H1 (cell line): ENCODE data around the gene SPATS2. TPM values are rescaled to one million over a fixed set of nuclear protein-coding genes. Genes with fewer than 3 reads are reported as not detected.

ENCODE experiments used
- CTCF ChIA-PET: fragments of 300-600 bp; sonication (Branson Sonifier 250); formaldehyde crosslinking; loops from one replicate; lab custom pipeline; 2021; ENCODE audit not compliant: partially characterized antibody; lab: Charles Lee
- POLR2A ChIA-PET: fragments of 300-600 bp; sonication (Branson Sonifier 250); formaldehyde crosslinking; loops from one replicate; lab custom pipeline; 2021; ENCODE audit warnings: inconsistent platforms; ENCODE audit not compliant: partially characterized antibody; lab: Charles Lee
- DNase-seq, 2 experiments: peaks; one replicate each; pipeline versions ENCODE4 v3.0.0 to v3.0.0-alpha.2; 2010 to 2022; ENCODE audit warnings: low spot score in 2 of 2, low read depth in 1 of 2, mixed read lengths in 1 of 2
- FAIRE-seq: peaks from 2 replicates; lab custom pipeline; 2011; peaks lifted over from hg19 to GRCh38; lab: Jason Lieb, UNC
- H2AFZ ChIP-seq: 2 replicates; pipeline ENCODE4 v1.8.1; 2012; ENCODE audit warnings: low read length, inconsistent platforms
- H2AK5ac ChIP-seq: 2 replicates; pipeline ENCODE4 v1.6.1; 2013; ENCODE audit warnings: low read depth, low read length
- H2BK120ac ChIP-seq: replicated peaks from 2 replicates; pipeline ENCODE3; 2013; ENCODE audit warnings: low read depth, low read length, inconsistent platforms
- H2BK12ac ChIP-seq: 2 replicates; pipeline ENCODE4 v1.6.1; 2013; ENCODE audit warnings: low read depth, low read length
- H2BK15ac ChIP-seq: 2 replicates; pipeline ENCODE4 v1.6.1; 2013; ENCODE audit warnings: low read length
- H2BK20ac ChIP-seq: 2 replicates; pipeline ENCODE4 v1.6.1; 2013; ENCODE audit warnings: low read length
- H2BK5ac ChIP-seq: 2 replicates; pipeline ENCODE4 v1.6.1; 2013; ENCODE audit warnings: low read depth, low read length
- H3K14ac ChIP-seq: 2 replicates; pipeline ENCODE4 v1.6.1; 2013; ENCODE audit warnings: inconsistent platforms; ENCODE audit not compliant: insufficient read length
- H3K18ac ChIP-seq: 2 replicates; pipeline ENCODE4 v1.6.1; 2013; ENCODE audit warnings: low read length; ENCODE audit errors: extremely low read depth
- H3K23ac ChIP-seq: 2 replicates; pipeline ENCODE4 v1.6.1; 2013; ENCODE audit warnings: inconsistent platforms; ENCODE audit not compliant: insufficient read length
- H3K23me2 ChIP-seq: 2 replicates; pipeline ENCODE4 v1.6.1; 2013; ENCODE audit warnings: low read depth, low read length
- H3K27ac ChIP-seq: 2 replicates; pipeline ENCODE4 v1.6.1; 2011; ENCODE audit warnings: low read depth, low read length, inconsistent platforms
- H3K27me3 ChIP-seq, 4 experiments: replicated peaks in 1 of 4; 1 replicate in 1 of 4; 2 replicates in 3 of 4; pipeline versions ENCODE4 v1.6.1 to v1.8.1; 2011 to 2013; ENCODE audit warnings: low read length in 3 of 4, mild to moderate bottlenecking in 3 of 4, inconsistent platforms in 2 of 4, mixed read lengths in 2 of 4, moderate library complexity in 1 of 4; ENCODE audit not compliant: control insufficient read depth in 3 of 4, insufficient read depth in 3 of 4; ENCODE audit errors: extremely low read depth in 1 of 4
- H3K36me3 ChIP-seq, 4 experiments: 2 replicates each; pipeline versions ENCODE4 v1.6.1 to v1.8.1; 2011 to 2013; ENCODE audit warnings: mild to moderate bottlenecking in 4 of 4, low read length in 3 of 4, moderate library complexity in 2 of 4, control low read depth in 1 of 4, inconsistent platforms in 1 of 4; ENCODE audit not compliant: insufficient read depth in 4 of 4, control insufficient read depth in 2 of 4
- H3K4ac ChIP-seq: replicated peaks from 2 replicates; pipeline ENCODE3; 2013; ENCODE audit warnings: low read length, low read depth, mixed read lengths, inconsistent platforms; ENCODE audit not compliant: insufficient read length
- H3K4me1 ChIP-seq, 4 experiments: replicated peaks in 1 of 4; 1 replicate in 1 of 4; 2 replicates in 3 of 4; pipeline versions ENCODE4 v1.6.1 to v1.8.1; 2011 to 2013; ENCODE audit warnings: low read length in 3 of 4, inconsistent platforms in 2 of 4, mixed read lengths in 1 of 4; ENCODE audit not compliant: insufficient read depth in 4 of 4, control insufficient read depth in 3 of 4
- H3K4me2 ChIP-seq, 2 experiments: 2 replicates each; pipeline versions ENCODE4 v1.6.1 to v1.8.1; 2011 to 2013; ENCODE audit warnings: low read depth in 2 of 2, low read length in 2 of 2, control low read depth in 1 of 2, inconsistent platforms in 1 of 2, mild to moderate bottlenecking in 1 of 2; ENCODE audit not compliant: insufficient read depth in 1 of 2
- H3K4me3 ChIP-seq, 4 experiments: fragments of 200-600, 300-600 bp in 1 of 4; sonication (generic), shearing (Covaris generic), sonication (Bioruptor Twin) in 1 of 4; 2 replicates each; pipeline versions ENCODE4 v1.5.1 to v1.8.1; 2011 to 2016; ENCODE audit warnings: low read length in 4 of 4, low read depth in 3 of 4, control low read depth in 2 of 4, inconsistent platforms in 2 of 4, mild to moderate bottlenecking in 2 of 4, mixed read lengths in 1 of 4, moderate library complexity in 1 of 4; ENCODE audit not compliant: insufficient read depth in 2 of 4; ENCODE audit errors: extremely low read depth in 1 of 4
- H3K56ac ChIP-seq: replicated peaks from 2 replicates; pipeline ENCODE3; 2013; ENCODE audit warnings: low read depth, mild to moderate bottlenecking, mixed read lengths, low read length, inconsistent platforms; ENCODE audit not compliant: insufficient read length
- H3K79me1 ChIP-seq: 2 replicates; pipeline ENCODE4 v1.6.1; 2013; ENCODE audit warnings: low read depth, low read length, control low read depth
- H3K79me2 ChIP-seq, 2 experiments: 2 replicates each; pipeline versions ENCODE4 v1.6.1 to v1.8.1; 2012 to 2013; ENCODE audit warnings: low read length in 2 of 2, mild to moderate bottlenecking in 2 of 2, inconsistent platforms in 1 of 2; ENCODE audit not compliant: insufficient read depth in 2 of 2, control insufficient read depth in 1 of 2
- H3K9ac ChIP-seq, 4 experiments: replicated peaks in 1 of 4; 1 replicate in 1 of 4; 2 replicates in 3 of 4; pipeline versions ENCODE4 v1.6.1 to v1.8.1; 2011 to 2013; ENCODE audit warnings: low read depth in 3 of 4, low read length in 3 of 4, control low read depth in 2 of 4, mild to moderate bottlenecking in 2 of 4, moderate library complexity in 2 of 4, inconsistent platforms in 1 of 4; ENCODE audit errors: extremely low read depth in 1 of 4
- H3K9me3 ChIP-seq, 2 experiments: 2 replicates each; pipeline versions ENCODE4 v1.6.1 to v1.8.1; 2012 to 2013; ENCODE audit warnings: mild to moderate bottlenecking in 2 of 2, moderate library complexity in 2 of 2, control low read depth in 1 of 2, inconsistent platforms in 1 of 2, low read depth in 1 of 2, low read length in 1 of 2, mixed read lengths in 1 of 2; ENCODE audit not compliant: insufficient read depth in 2 of 2
- H4K20me1 ChIP-seq, 2 experiments: replicated peaks in 1 of 2; 2 replicates each; pipeline versions ENCODE3 to v1.8.1; 2011 to 2013; ENCODE audit warnings: inconsistent platforms in 2 of 2, low read length in 2 of 2, mild to moderate bottlenecking in 1 of 2; ENCODE audit not compliant: insufficient read depth in 2 of 2, control insufficient read depth in 1 of 2
- H4K5ac ChIP-seq: 2 replicates; pipeline ENCODE4 v1.6.1; 2013; ENCODE audit warnings: low read length, low read depth, mixed read lengths, inconsistent platforms; ENCODE audit not compliant: insufficient read length
- H4K8ac ChIP-seq: 2 replicates; pipeline ENCODE4 v1.8.0; 2013; ENCODE audit warnings: mild to moderate bottlenecking, moderate library complexity, low read length, inconsistent platforms; ENCODE audit not compliant: insufficient read depth; ENCODE audit errors: extremely low read depth
- H4K91ac ChIP-seq: replicated peaks from 2 replicates; pipeline ENCODE3; 2013; ENCODE audit warnings: low read length, mixed read lengths, inconsistent platforms; ENCODE audit not compliant: insufficient read length
- BRCA1 ChIP-seq: IDR thresholded peaks from 2 replicates; pipeline ENCODE4 v1.6.1; 2012; ENCODE audit warnings: low read depth, low read length, improper control_type of control experiment
- EP300 ChIP-seq, 2 experiments: IDR thresholded peaks; 1 replicate in 1 of 2; 2 replicates in 1 of 2; pipeline ENCODE4 v1.6.1; 2011 to 2012; ENCODE audit warnings: low read depth in 2 of 2, low read length in 2 of 2, mild to moderate bottlenecking in 2 of 2, borderline replicate concordance in 1 of 2, inconsistent platforms in 1 of 2, moderate library complexity in 1 of 2
- GTF2F1 ChIP-seq: IDR thresholded peaks from 2 replicates; pipeline ENCODE4 v1.6.1; 2012; ENCODE audit warnings: low read depth, low read length, improper control_type of control experiment, borderline replicate concordance
- JUN ChIP-seq: IDR thresholded peaks from 2 replicates; pipeline ENCODE4 v1.6.1; 2011; ENCODE audit warnings: low read depth, mild to moderate bottlenecking, improper control_type of control experiment, low read length
- NANOG ChIP-seq: IDR thresholded peaks from 2 replicates; pipeline ENCODE4 v1.6.1; 2011; ENCODE audit warnings: low read length, low read depth, mild to moderate bottlenecking, inconsistent platforms; ENCODE audit not compliant: insufficient read depth, poor library complexity, severe bottlenecking
- PHF8 ChIP-seq: fragments of 200-600 bp; sonication (generic); conservative IDR thresholded peaks from 2 replicates; pipeline ENCODE4 v1.7.1; 2012; ENCODE audit warnings: low read depth, mild to moderate bottlenecking, inconsistent platforms, low read length, moderate library complexity
- RNF2 ChIP-seq: fragments of 200-900, 300-1000 bp; sonication (generic); IDR thresholded peaks from 2 replicates; pipeline ENCODE4 v1.7.1; 2016; ENCODE audit warnings: borderline replicate concordance, low read depth, mild to moderate bottlenecking, antibody characterized with exemption, low read length; ENCODE audit not compliant: poor library complexity, severe bottlenecking; ENCODE audit errors: missing control alignments
- SIX5 ChIP-seq: IDR thresholded peaks from 2 replicates; pipeline ENCODE4 v1.6.1; 2011; ENCODE audit warnings: mild to moderate bottlenecking, low read depth, low read length
- SP2 ChIP-seq: IDR thresholded peaks from 2 replicates; pipeline ENCODE4 v1.6.1; 2012; ENCODE audit warnings: mild to moderate bottlenecking, low read length, inconsistent platforms
- TAF1 ChIP-seq: IDR thresholded peaks from 2 replicates; pipeline ENCODE4 v1.6.1; 2011; ENCODE audit warnings: mild to moderate bottlenecking, low read depth, low read length
- TCF12 ChIP-seq: IDR thresholded peaks from 2 replicates; pipeline ENCODE4 v1.6.1; 2011; ENCODE audit warnings: low read depth, mild to moderate bottlenecking, low read length
- whole genome bisulfite sequencing, 2 experiments: shearing (Covaris generic) in 1 of 2; methylation state at CpG; one replicate each; pipeline versions ENCODE4 v1.1.6 to v1.1.7; 2013 to 2015; ENCODE audit warnings: low lambda C conversion rate in 2 of 2, mixed read lengths in 2 of 2, inconsistent platforms in 1 of 2, low coverage in 1 of 2, missing lambda C conversion rate in 1 of 2; ENCODE audit not compliant: insufficient replicate concordance in 2 of 2, insufficient coverage in 1 of 2, insufficient read length in 1 of 2; ENCODE audit errors: extremely low coverage in 1 of 2, missing lambda C conversion rate in 1 of 2; 5-methylcytosine and 5-hydroxymethylcytosine counted together
- polyA plus RNA-seq, 7 experiments: library from polyadenylated mRNA; depleted of rRNA in 3 of 7; stranded (reverse) in 5 of 7; unstranded in 2 of 7; fragments of >200 nt in 5 of 7; fragments of 200-250 nt in 2 of 7; gene quantifications; 1 replicate in 5 of 7; 2 replicates in 1 of 7; 4 replicates in 1 of 7; pipeline versions ENCODE4 v1.2.1 to v1.2.3, GENCODE V29; 2011 to 2013; ENCODE audit warnings: missing spikeins in 2 of 7, mixed read lengths in 2 of 7
- total RNA-seq: library from RNA; stranded (reverse); fragmentation: NEBNext Ultra II Directional; extraction: Animal tissue kit (Norgen Biotek cat#: 25700); gene quantifications from 2 replicates; pipeline ENCODE4 v1.2.1, GENCODE V29; 2021
- TF ChIP-seq, protein P1 (sequence below): IDR thresholded peaks from 2 replicates; pipeline ENCODE4 v1.6.1; 2012; ENCODE audit warnings: inconsistent platforms

Gene SPATS2
- total and polyA plus RNA-seq, 2 of the 8 experiments (the other 6 are each of a cell fraction or from before 2014, with no cell fraction given) = 19.2 to 24.5 TPM

- peaks cover 0 to 4% of the 10 kb centered on the region in 2 experiments; a peak in 2 of 4 replicates for H3K79me2 ChIP-seq
- ChIA-PET CTCF (interaction anchor here (0.7 to 1.1 kb wide), 2 partner anchors 9 to 14 kb away, joined by 3 read pairs; no protein-coding TSS in a partner anchor), POLR2A (interaction anchor here (0.7 kb wide), 1 partner anchor 9 kb away, joined by 3 read pairs; no protein-coding TSS in a partner anchor)
- H3K18ac ChIP-seq = no peak overlapping the region
- no peak overlapping the region for H3K4me3 ChIP-seq
- H3K27me3 ChIP-seq = no peaks in the 10 kb centered on the region
- no peak overlapping the region for H4K5ac ChIP-seq
- no peaks in the 10 kb centered on the region for H3K23me2 ChIP-seq
- H2AK5ac ChIP-seq = no peak overlapping the region
- H3K4me1 ChIP-seq = no peaks in the 10 kb centered on the region
- no peak overlapping the region for H3K9ac ChIP-seq
- H3K27ac ChIP-seq = no peak overlapping the region
- no peak overlapping the region for H2BK120ac ChIP-seq
- H3K14ac ChIP-seq = no peak overlapping the region
- WGBS, 2 experiments = 92% methylated on average over 3 of the region's 3 CpGs; no CpG with 5 or more reads in 1 of the 2 experiments
- H3K56ac ChIP-seq = no peak overlapping the region
- FAIRE-seq = no peak
- no peaks in the 10 kb centered on the region for H4K20me1 ChIP-seq
- no peak overlapping the region for H3K4me2 ChIP-seq
- no peak overlapping the region for H2BK12ac ChIP-seq
- no peaks in the 10 kb centered on the region for H3K9me3 ChIP-seq
- H4K8ac ChIP-seq = no peak overlapping the region
- H3K36me3 ChIP-seq = no peaks in the 10 kb centered on the region; a peak in 1 of 8 replicates
- H4K91ac ChIP-seq = no peak overlapping the region
- H2BK15ac ChIP-seq = no peak overlapping the region
- H3K23ac ChIP-seq = no peak overlapping the region
- no peak overlapping the region for H2BK5ac ChIP-seq
- no peak overlapping the region for H2AFZ ChIP-seq
- DNase-seq = no peak
- no peaks in the 10 kb centered on the region; the same call in 1 of the 2 replicates for H3K79me1 ChIP-seq
- H3K4ac ChIP-seq = no peak overlapping the region
- no peak overlapping the region for H2BK20ac ChIP-seq
- no peak for TF ChIP-seq NANOG
- TF ChIP-seq TAF1 = no peak
- TF ChIP-seq RNF2 = no peak
- TF ChIP-seq BRCA1 = no peak
- TF ChIP-seq PHF8 = no peak
- TF ChIP-seq, protein P1, sequence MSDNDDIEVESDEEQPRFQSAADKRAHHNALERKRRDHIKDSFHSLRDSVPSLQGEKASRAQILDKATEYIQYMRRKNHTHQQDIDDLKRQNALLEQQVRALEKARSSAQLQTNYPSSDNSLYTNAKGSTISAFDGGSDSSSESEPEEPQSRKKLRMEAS = no peak
- TF ChIP-seq JUN = no peak
- TF ChIP-seq EP300 (IDR thresholded peaks at IDR 0.05; ENCODE audit: borderline replicate concordance in 1 of 2, low read depth in 2 of 2, low read length in 2 of 2) = no peak
- no peak for TF ChIP-seq SP2
- no peak for TF ChIP-seq SIX5
- no peak for TF ChIP-seq TCF12
- TF ChIP-seq GTF2F1 = no peak
These were observed 84.4 kb downstream of the SPATS2 start for GRCh38 chr12:49451468-49452259.
